ENCODE results near the gene DSE.

The DSE gene

DNA sequence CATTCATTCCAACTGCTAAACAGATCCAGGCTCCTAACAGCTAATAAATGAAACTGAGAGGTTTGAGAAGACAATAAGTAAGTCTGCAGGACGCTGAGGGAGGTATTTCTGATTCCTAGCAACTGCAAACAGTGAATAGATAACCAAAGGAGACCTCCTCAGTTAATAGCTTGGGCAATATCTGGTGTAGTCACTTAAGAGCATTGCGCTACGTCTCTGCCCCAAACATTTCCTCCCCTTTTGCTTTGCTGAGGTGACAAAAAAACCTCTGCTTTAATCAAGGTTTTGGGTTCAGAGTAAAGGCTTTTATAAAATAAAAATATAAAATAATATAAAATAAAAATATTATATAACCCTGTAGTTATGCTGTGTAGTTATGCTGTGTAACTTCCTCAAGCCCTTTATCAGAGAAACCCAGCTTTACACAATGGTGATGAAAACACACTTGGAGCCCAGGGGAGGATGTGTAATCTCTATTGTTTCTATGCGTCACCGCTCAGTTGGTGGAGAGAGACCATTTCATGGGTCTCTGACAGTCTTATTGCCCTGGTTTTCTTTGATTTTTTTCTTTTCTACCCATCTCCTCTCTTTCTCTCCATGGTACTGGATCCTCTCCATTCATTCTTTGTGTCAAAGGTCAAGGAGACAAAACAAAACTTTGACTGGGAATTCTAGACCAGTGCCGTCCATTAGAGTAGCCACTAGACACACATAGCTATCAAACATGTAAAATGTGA is 121.8 kb downstream of the DSE start:
- no peak for DNase-seq

Data from NCI-H2081 (cell line).